RKO (cell line): ENCODE data around the gene PKDREJ.
A peak's percentile ranks its signal among the peaks of the same experiment; 100 is the strongest.
"Not testable (repeated sequence)": the region's sequence is repeated elsewhere in the genome, so short reads cannot be mapped to it uniquely, and the experiment has no call there.

ENCODE experiments used
- DNase-seq: peaks from one replicate; pipeline ENCODE4 v3.0.0-alpha.2; 2016; ENCODE audit warnings: low spot score

The PKDREJ gene, protein sequence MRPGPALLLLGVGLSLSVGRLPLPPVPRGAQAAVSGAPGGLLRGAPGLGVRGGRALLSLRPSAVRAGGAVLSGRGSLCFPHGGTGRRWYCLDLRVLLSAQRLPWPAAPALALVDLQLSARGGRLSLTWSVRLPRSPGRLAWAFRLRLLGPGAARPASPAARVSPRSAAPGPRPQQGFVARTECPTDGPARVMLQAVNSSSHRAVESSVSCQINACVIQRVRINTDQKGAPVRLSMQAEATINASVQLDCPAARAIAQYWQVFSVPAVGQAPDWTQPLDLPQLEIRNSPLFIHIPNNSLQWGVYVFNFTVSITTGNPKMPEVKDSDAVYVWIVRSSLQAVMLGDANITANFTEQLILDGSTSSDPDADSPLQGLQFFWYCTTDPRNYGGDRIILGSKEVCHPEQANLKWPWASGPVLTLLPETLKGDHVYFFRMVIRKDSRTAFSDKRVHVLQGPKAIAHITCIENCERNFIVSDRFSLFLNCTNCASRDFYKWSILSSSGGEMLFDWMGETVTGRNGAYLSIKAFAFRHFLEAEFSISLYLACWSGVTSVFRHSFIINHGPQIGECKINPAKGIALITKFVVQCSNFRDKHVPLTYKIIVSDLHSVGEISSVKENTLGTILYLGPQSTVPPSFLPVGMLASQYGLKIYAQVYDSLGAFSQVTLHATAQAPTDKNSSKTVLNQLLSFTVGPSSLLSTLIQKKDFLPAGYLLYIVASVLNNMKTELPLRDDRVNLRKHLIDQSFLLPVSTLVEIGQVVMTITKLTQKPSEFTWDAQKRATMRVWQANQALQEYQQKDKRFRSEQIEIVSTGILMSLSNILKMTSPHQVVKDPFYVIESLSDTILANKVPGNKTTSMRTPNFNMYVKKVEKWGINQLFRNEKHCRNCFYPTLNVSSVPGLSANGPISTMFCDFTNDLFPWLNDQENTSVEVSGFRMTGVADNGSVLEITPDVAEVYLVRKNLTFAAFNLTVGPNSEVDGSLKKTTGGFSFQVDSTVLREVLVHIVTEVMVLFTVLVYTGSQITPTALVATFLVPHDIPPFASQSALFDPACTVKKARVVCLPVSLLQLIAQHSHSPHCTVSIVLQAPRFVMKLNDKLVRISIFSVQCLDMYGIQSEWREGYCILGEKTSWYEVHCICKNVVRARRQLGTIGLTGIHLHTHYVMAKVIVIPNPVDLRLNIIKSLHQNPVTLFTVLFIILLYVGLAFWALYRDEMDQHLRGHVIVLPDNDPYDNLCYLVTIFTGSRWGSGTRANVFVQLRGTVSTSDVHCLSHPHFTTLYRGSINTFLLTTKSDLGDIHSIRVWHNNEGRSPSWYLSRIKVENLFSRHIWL (N-terminal part only)

DNA sequence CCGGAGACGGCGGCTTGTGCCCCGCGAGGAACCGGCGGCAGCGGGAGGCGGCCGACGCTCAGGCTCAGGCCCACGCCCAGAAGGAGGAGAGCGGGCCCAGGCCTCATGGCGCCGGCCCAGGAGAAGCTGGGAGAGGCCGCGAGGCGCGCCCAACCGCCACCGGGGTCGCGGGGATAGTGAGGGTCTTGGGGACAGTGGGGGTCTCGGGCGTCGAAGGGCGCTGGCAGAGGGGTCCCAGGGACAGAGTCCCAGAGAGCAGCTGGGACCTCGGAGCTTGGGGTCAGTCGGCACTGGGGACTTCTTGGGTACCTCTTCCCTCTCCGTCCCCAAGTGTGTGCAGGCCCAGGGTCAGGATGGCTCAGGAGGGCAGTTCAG lies at the start of gene PKDREJ:
TSS of gene PKDREJ (minus strand) at position 128 of the 375 bp plus-strand sequence. CDS start at position 107, 21 bp downstream.
- DNase-seq, result no peak

DNA sequence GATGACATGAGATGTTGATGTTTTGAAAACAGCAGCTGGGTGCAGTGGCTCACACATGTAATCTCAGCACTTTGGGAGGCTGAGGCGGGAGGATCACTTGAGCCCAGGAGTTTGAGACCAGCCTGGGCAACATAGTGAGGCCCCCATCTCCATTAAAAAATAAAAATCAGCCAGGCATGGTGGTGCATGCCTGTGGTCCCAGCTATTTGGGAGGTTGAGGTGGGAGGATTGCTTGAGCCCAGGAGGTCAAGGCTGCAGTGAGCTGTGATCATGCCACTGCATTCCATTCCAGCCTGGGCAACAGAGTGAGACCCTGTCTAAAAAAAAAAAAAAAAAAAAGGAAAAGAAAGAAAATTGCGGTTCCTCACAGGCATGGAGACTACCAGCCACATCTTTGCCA lies 49.7 kb upstream of the PKDREJ start:
- not testable (repeated sequence) for DNase-seq

DNA sequence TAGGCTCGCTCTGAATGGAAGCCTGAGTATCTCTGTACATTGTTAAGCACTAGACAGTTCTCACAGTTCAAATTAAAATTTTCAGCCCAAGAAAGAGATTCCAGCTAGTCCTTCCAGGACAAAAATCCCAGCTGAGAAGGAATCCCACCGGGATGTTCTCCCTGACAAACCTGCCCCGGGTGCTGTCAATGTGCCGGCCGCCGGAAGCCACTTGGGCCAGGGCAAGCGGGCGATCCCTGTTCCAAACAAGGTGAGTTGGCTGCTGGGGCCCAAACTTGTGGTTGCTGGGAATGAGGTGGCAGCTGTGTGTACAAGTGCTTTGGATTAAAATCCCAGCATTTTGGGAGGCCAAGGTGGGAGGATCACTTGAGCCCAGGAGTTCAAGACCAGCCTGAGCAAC lies 48.9 kb upstream of the PKDREJ start:
- no peak for DNase-seq

DNA sequence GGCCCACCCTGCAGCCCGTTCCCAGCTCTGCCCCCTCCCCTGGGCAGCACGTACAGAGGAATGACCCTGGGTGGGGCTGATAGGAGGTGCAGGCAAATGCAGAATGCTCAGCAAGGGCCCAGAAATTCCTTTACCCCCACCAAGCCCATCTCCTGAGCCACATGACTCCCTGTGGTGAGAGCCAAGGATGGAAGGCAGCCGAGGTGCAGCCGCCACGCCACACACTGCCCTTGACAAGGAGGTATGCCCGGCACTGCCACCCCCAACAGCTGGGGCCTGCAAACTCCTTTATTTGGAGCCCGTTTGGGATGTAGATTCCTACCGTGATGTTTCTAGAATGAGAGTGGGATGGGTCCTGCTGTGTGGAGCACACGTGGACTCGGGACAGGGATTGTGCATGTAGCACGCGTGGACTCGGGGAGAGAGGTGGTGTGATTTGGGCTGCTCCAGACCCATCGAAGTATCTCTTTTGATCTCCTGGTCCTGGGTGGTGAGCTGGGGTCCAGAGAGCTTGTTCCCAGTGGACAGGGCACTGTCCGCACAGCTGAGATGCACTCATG lies 46.5 kb upstream of the PKDREJ start:
- no peak for DNase-seq

DNA sequence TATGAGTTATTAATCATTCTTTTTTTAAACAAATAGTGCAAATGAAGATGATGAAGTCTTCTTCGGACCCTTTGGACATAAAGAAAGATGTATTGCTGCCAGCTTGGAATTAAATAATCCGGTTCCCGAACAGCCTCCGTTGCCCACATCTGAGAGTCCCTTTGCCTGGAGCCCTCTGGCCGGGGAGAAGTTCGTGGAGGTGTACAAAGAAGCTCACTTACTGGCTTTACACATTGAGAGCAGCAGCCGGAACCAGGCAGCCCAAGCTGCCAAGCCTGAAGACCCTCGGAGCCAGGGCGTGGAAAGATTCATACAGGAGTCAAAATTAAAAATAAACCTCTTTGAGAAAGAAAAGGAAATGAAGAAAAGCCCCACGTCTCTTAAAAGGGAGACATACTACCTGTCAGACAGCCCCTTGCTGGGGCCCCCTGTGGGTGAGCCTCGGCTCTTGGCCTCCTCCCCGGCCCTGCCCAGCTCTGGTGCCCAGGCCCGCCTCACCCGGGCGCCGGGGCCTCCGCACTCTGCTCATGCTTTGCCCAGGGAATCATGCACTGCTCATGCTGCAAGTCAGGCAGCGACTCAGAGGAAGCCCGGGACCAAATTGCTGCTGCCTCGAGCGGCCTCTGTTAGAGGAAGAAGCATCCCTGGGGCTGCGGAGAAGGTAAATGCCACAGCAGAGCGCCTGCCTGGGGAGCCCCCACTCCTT lies 45.3 kb upstream of the PKDREJ start:
- DNase-seq, result no peak

DNA sequence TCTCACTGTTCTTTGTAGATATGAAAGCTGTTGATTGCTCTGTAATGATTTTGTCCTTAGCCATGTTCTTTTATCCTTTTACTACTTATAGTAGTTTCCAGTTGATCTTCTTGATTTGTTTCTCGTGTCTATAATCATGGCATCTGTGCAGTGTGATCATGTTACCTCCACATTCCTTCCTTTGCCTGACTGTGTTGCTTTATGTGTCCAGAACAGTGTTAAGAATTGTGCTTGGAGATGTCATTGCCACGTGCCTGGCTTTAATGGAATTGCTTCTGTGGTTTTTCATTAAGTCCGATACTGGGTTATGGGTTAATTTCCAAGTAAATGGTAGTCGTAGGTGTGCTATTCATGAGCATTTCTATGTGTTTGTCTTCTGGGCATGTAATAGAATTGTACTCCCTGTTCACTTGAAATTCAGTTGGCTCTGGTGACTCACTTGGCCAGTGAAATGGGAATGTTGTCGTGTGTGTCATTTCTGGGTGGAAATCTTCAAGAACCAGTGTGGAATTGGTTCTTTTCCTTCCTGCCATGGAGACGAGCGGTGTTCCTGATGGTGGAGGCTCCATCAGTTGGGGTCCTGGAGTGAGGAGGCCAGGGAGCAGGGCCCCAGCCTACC lies 40.3 kb upstream of the PKDREJ start:
- no peak for DNase-seq

DNA sequence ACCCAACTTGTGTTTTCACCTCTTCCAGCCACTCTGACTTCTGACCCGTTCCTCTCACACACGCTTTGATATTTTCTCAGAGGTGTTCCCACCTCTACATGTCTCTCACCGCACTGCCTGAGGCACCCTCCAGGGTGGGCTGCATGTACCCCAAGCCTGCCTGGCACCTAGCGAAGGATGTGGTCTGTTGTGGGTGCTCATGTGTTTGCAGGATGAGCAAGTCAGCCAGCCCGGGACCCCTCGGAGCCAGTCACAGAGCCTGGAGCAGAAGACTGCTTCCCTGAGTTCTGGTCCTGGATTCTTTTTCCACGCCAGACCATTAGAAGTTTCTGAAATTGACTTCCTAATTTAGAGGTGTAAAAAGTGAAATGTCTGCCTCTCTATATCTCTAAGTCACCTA lies 37.3 kb upstream of the PKDREJ start:
- DNase-seq, result no peak

DNA sequence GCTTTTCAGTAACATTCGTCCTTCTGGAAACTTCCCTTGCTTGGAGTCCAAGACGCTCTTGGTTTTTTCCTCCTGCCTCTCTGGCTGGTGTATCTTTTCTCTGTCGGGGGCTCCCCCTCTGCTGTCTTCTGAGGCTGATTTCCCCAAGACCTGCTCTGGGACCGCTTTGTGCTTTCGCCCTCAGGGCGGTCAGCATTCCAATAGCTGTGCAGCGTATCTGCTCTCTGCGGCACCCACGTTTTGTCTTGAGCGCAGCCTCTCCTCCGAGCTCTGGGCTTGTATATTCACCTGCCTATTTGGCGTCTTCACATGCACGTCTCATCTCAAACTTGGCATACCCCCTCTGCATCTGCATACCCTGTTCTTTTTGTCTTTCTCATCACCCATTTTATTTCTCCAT lies 36.0 kb upstream of the PKDREJ start:
- DNase-seq, result no peak

DNA sequence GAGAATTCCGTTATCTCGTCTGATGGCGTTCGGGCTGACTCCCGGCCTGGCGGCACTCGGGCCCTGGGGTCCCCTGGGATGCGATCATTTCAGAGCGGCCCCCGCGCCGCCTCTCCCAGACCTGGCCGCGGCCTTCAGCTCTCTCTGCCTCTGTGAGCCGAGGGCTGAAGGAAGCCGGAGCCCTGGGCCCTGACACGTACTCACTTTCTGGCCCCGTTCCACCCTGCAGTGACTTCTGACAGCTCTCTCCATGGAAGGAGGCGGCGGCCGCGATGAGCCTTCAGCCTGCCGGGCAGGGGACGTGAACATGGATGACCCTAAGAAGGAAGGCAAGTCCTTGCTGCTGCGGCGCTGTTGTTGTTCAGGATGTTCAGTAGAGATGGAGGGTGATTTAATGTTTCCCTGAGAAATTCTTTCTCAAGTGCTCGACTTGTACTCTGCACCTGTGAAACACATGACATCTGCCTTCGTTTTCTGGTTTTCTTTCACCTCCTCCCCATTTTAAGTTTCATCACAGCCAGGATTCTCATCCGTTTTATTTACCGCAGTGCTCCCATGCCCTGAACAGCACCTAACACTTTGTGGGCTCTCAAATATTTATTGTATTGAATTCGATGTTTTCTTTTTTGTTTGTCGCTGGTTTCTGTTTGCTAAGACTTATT lies 34.1 kb upstream of the PKDREJ start:
- DNase-seq, result peak; percentile 82

DNA sequence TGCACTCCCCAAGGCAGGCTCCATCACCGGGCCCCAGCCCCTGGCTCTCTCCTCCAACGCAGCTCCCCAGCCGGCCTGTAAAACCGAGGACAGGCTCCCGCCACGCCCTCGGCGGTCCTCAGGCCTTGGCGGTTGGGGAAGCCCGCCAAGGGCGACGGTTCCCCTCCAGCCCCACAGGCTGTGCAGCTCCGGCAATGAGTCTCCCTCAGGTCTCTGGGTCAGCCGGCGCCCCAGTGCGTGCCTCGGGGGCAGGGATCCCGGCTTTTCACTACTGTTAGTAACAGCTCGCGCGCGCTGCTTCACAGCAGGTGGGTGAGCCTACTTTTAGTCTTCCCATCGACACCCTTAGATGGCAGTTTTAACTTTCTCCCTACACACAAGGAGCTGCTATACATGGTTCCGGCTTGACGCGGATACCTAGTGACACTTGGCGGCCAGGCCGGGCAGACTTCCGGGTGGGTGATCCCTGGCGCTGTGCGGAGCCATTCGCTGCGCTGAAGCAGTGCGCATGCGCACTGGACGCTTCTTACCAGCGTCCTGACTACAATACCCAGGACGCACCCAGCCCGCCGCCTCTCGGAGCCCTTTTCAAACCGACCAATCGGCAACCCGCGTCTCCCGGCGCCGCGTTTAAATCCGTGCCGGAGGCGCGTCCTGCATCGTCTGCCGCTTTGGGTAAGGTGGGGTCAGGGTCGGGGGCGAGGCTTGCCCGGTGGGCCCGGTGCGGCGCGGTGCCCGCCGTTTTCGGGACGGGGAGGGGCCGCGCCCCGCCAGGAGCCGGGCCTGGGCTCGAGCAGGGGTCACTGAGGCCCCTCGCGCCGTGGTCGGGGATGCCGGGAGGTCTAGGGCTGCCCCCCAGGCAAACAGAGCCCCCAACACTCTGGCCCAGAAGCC lies 33.4 kb upstream of the PKDREJ start, which contains the start of gene GTSE1:
TSS of gene GTSE1 (plus strand) at position 614 of the 894 bp plus-strand sequence. CDS start 531 bp downstream, outside the sequence.
- DNase-seq, result peak; percentile 98

DNA sequence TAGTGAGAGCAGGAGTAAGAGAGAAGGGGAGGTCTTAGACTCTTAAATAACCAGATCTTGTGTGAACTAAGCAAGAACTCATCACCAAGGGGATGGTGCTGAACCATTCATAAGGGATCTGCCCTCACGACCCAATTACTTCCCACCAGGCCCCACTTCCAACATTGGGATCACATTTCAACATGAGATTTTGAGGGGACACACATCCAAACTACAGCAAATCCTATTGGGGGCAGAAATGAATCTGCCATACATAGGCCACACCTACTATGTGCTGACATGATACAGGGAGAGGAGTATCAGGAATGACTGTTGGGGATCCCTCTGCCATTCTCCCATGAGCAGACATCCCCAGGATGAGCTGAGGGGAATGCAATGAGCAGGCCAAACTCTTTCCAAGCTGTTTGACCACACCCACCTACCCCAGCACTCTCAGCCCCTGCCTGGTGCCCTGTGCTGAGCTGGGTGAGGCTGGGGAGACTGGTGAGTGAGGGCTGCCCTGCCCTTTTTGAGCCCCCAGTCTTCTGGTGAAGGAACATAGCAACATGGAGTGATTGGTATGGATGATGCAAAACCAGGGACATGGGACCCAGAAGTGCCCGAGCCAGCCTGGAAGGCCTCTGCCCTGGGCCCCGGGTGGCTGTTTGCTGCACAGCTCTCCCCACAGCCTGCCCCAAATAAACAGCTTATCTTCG lies 32.3 kb upstream of the PKDREJ start:
- DNase-seq, result no peak

DNA sequence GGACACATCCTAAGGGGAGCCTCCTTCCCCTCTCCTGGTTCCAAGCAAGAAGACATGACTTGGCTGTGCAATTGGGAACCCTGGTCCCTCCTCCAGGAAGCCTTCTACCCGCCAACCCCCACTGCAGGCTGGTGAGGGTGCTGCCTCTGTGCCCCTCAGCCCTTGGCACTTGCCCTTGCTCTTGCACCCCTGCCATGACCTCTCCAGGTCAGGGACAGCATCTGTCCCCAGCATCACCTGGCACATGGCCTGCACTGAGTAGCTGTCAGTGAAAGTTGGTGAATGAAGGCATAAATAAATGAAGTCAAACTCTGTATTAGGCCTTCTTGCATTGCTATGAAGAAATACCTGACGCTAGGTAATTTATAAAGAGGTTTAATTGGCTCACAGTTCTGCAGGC lies 31.6 kb upstream of the PKDREJ start:
- DNase-seq, result no peak

DNA sequence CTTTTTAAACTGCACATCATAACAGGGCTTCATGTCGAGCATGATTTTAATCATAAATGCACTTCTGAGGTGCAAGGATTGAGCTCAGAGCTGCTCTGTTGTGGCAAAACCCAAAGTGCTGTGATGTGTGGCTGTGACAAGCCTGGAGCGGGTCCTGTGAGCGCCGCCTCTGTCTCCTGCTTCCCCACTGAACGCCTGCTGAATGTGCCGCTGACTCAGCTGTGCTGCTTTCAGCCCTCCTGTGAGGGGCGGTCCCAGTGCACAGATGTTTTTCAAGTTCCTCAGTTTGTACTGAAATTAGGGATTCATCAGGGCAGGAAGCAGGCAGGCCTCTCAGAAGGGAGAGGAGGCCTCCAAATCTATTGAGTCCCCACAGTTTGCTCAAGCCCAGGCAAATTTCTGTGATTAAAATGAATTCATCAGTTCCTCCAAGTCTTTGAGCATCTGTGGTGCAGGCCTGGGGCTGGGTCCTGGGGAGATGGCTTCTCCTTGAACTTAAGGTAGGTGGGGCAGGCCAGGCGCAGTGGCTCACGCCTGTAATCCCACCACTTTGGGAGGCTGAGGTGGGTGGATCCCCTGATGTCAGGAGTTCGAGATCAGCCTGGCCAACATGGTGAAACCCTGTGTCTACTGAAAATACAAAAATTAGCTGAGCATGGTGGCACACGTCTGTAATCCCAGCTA lies 30.6 kb upstream of the PKDREJ start:
- DNase-seq, result no peak

DNA sequence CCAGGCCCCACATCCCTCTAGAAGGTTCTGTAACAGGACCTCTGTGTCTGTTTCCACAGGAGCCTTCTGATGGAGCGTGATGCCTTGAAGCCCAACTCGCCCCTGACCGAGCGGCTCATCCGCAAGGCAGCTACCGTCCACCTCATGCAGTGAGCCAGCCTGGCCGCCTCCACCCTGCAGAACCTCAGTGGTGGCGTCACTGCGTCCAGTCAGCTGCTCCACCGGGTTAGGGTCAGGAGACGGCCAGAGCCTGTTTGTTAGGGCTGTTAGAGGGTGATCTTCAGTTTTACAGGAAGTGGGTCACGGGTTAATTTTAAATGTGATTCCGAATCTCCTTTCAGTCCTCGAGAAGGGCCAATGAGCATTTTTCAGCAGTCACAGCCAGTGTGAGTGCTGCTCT lies 29.6 kb upstream of the PKDREJ start:
- DNase-seq, result no peak

DNA sequence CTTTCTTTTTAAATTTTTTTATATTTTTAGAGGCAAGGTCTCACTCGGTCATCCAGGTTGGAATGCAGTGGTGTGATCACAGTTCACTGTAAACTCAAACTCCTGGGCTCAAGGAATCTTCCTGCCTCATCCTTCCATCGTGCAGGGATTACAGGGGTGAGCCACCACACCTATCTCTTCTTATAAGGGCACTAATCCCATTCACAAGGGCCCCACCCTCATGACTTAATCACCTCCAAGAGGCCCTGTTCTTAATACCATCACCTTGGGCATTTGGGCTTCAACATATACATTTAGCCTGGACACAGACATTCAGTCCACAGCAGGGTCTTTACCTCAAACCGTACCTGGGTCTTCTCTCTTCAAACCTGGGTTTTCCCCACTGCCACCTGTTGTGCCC lies 29.0 kb upstream of the PKDREJ start:
- DNase-seq, result no peak

DNA sequence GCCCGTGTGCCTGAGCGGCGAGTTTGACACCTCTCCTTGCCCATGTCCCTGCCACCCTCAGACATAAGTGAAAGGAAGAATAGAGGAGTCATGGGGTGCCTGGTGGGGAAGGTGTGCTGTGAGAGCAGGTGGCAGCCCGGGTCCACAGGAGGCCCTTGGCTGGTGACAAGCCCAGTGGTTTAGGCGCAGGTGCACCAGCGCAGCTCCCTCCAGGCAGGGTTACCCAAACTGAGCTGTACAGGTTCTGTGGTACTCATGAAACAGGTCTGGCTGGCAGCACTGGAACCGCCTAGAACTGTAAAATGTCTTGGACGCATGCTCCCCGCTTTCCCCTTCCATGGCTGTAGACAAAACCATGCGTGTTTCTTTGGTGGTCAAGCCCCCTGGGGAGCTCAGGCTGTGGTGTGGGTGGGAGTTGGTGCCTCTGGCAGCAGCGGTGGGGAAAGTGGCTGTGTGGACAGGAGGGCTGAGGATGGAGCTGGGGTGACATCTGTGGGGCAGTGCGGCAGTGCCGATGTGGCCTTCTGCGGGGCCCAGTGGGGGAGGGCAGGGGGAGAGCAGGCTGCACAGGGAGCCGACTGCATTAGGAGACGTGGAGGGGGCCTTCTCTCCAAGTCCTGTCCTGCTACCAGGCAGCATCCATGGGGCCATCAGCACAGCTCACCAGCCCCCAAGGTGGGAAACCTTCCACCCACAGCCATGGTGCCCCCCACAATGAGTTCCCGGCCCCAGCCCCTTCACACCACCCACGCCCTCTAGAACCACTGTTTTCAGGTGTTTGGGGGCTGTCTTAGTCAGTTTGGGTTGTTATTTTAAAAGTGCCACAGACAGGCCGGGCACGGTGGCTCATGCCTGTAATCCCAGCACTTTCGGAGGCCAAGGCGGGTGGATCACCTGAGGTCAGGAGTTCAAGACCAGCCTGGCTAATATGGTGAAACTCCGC lies 28.0 kb upstream of the PKDREJ start:
- no peak for DNase-seq
